Measurements from ENCODE around the gene FMO4. TPM values are rescaled to one million over a fixed set of nuclear protein-coding genes. Genes with fewer than 3 reads are reported as not detected.
"Not testable (repeated sequence)": the region's sequence is repeated elsewhere in the genome, so short reads cannot be mapped to it uniquely, and the experiment has no call there.

Gene FMO4
- total and polyA plus RNA-seq, 2 experiments from 2014 or later = 1.4 to 1.7 TPM

DNA sequence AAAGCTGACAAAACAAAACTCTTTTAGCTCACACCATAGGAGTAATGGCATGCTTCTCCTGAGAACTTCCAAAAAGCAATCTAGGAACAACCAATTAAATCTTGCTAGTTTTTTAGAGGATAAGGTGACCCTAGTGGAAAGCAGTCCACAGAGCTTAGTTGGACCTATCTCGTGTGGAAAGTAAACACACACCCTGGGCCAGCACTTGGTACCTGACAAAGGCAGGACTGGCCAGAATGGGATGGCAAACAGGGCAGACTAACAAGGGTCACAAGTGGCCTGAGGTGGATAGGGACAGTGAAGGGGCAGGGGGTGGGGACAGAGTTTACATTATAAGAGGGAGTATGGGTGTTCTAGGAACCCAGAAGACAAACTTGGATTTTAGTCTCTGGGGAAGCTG, 22.0 kb downstream of the FMO4 start:
- Histone ChIP-seq H3K9me2 (ENCODE audit: insufficient read depth) (no peaks in the 10 kb centered on the region), H3F3A (ENCODE audit: insufficient read depth) (no peaks in the 10 kb centered on the region), H3K4me2 (ENCODE audit: unreplicated experiment) (no peak overlapping the region), H3K36me3 (ENCODE audit: low read depth) (no peaks in the 10 kb centered on the region), H3K9me3 (ENCODE audit: low read depth) (no peaks in the 10 kb centered on the region), H2AFZ (no peak overlapping the region), H3K27me3 (replicated peaks; ENCODE audit: insufficient read depth) (no peaks in the 10 kb centered on the region), H4K20me1 (ENCODE audit: insufficient read depth) (no peaks in the 10 kb centered on the region), H3K27ac (no peak overlapping the region), H3K79me2 (ENCODE audit: insufficient read depth) (no peaks in the 10 kb centered on the region), H3K9ac (no peak overlapping the region), H3K4me1 (ENCODE audit: insufficient read depth) (no peaks in the 10 kb centered on the region), H3K4me3 (no peak overlapping the region)
- no peak for TF ChIP-seq EZH2 (IDR thresholded peaks at IDR 0.05; ENCODE audit: insufficient read depth, poor library complexity, severe bottlenecking)
- no peak for TF ChIP-seq EZH2phosphoT487 (IDR thresholded peaks at IDR 0.05; ENCODE audit: insufficient read depth, low read depth)
- in situ Hi-C loops (cut with MboI) = no loop called here
- WGBS, 2 experiments (ENCODE audit: low coverage in 1 of 2, low lambda C conversion rate in 2 of 2, missing lambda C conversion rate in 2 of 2) = 80 to 93% methylated on average over 1 of the region's 1 CpG
- DNase-seq = no peak

DNA sequence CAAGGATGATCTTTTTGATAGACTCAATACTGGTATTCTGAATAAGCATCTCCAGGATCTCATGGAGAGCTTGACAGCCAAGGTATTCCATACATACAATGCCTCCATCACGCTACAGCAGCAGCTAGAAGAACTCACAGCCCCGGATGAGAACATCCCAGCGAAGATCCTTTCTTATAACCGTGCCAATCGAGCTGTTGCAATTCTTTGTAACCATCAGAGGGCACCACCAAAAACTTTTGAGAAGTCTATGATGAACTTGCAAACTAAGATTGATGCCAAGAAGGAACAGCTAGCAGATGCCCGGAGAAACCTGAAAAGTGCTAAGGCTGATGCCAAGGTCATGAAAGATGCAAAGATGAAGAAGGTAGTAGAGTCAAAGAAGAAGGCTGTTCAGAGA, 25.4 kb downstream of the FMO4 start:
- H3K4me3 ChIP-seq; H3K27me3 ChIP-seq (replicated peaks; ENCODE audit: insufficient read depth); H3K4me1 ChIP-seq (ENCODE audit: insufficient read depth); H2AFZ ChIP-seq; H3K27ac ChIP-seq; H3K36me3 ChIP-seq (ENCODE audit: low read depth); H3K9me2 ChIP-seq (ENCODE audit: insufficient read depth); H4K20me1 ChIP-seq (ENCODE audit: insufficient read depth); DNase-seq; H3K9ac ChIP-seq; H3K79me2 ChIP-seq (ENCODE audit: insufficient read depth); H3F3A ChIP-seq (ENCODE audit: insufficient read depth); H3K9me3 ChIP-seq (ENCODE audit: low read depth); H3K4me2 ChIP-seq (ENCODE audit: unreplicated experiment); in situ Hi-C loops (cut with MboI): not testable (repeated sequence)
- WGBS, 2 experiments (ENCODE audit: low coverage in 1 of 2, low lambda C conversion rate in 2 of 2, missing lambda C conversion rate in 2 of 2) = 72 to 81% methylated on average over 6 of the region's 6 CpGs

DNA sequence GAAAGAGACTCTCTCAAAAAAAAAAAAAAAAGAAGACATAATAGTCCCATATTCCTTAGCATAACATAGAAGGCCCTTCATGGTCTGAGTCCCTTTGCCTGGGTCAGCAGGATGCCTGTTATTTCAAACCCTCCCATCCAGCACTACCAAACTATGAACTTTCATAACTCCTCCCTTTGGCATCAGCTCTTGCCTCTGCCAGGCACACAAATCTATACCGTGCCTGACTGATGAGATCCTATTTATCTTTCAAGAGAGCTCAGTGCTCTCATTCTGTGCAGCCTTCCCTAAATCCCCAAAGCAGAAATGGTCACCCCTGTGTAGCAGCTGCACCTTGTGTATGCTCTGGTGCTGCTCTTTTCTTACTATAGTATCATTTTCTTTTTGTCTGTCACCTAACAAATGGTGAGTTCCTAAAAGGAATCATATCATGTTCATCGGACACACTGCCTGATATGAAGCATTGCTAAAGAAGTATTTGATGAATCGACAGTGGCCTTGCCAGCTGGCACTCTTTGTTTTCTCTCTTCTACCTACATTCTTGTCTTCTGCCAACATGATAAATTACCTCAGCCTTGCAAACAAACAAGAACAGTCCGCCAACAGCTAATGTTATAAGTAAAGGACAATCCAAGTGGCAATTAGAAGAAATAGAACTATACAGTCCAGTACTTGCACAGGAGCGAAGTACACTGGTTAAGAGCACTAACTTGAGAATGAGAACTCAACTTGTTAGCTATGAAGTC, 29.9 kb downstream of the FMO4 start:
- Histone ChIP-seq H2AFZ (no peak overlapping the region), H3K79me2 (ENCODE audit: insufficient read depth) (no peaks in the 10 kb centered on the region), H4K20me1 (ENCODE audit: insufficient read depth) (no peaks in the 10 kb centered on the region), H3K4me2 (ENCODE audit: unreplicated experiment) (no peak overlapping the region), H3F3A (ENCODE audit: insufficient read depth) (no peaks in the 10 kb centered on the region), H3K4me1 (ENCODE audit: insufficient read depth) (0 out of 2 replicates have a peak, but pooled peaks cover 3% of the 10 kb centered on the region), H3K9me3 (ENCODE audit: low read depth) (no peaks in the 10 kb centered on the region), H3K36me3 (ENCODE audit: low read depth) (no peaks in the 10 kb centered on the region), H3K9ac (no peak overlapping the region), H3K27me3 (replicated peaks; ENCODE audit: insufficient read depth) (no peaks in the 10 kb centered on the region), H3K9me2 (ENCODE audit: insufficient read depth) (no peaks in the 10 kb centered on the region), H3K4me3 (no peak overlapping the region), H3K27ac (no peak overlapping the region)
- 70 to 71% methylated on average over 5 of the region's 5 CpGs for WGBS, 2 experiments (ENCODE audit: low coverage in 1 of 2, low lambda C conversion rate in 2 of 2, missing lambda C conversion rate in 2 of 2)
- no peak for DNase-seq
- in situ Hi-C loops (cut with MboI) = no loop called here
- TF ChIP-seq EZH2phosphoT487 (IDR thresholded peaks at IDR 0.05; ENCODE audit: insufficient read depth, low read depth) (no peak), EZH2 (IDR thresholded peaks at IDR 0.05; ENCODE audit: insufficient read depth, poor library complexity, severe bottlenecking) (no peak)

DNA sequence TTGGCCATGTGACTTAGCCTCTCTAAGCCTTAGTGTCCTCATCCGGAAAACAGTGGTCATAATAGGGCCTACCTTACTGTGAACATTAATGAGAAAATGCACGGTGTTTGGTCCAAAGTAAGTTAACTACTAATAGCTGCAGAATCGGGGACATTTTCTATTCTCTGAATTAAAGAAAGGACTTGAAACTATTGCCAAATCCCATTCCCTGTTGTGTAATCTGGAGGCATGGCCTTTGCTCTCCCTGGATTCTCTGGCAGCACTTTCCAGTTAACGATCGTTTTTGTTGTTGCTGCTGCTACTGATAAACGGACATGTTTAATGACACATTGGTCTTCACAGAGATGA, 30.5 kb downstream of the FMO4 start:
- TF ChIP-seq EZH2phosphoT487 (IDR thresholded peaks at IDR 0.05; ENCODE audit: insufficient read depth, low read depth) (no peak), EZH2 (IDR thresholded peaks at IDR 0.05; ENCODE audit: insufficient read depth, poor library complexity, severe bottlenecking) (no peak)
- Histone ChIP-seq H3K9me3 (ENCODE audit: low read depth) (no peaks in the 10 kb centered on the region), H3K79me2 (ENCODE audit: insufficient read depth) (no peaks in the 10 kb centered on the region), H3K27ac (no peak overlapping the region), H4K20me1 (ENCODE audit: insufficient read depth) (no peaks in the 10 kb centered on the region), H3K4me3 (no peak overlapping the region), H3K36me3 (ENCODE audit: low read depth) (no peaks in the 10 kb centered on the region), H3K4me1 (ENCODE audit: insufficient read depth) (0 out of 2 replicates have a peak, but pooled peaks cover 3% of the 10 kb centered on the region), H3K9ac (no peak overlapping the region), H3K9me2 (ENCODE audit: insufficient read depth) (no peaks in the 10 kb centered on the region), H3K4me2 (ENCODE audit: unreplicated experiment) (no peak overlapping the region), H3F3A (ENCODE audit: insufficient read depth) (no peaks in the 10 kb centered on the region), H2AFZ (no peak overlapping the region), H3K27me3 (replicated peaks; ENCODE audit: insufficient read depth) (no peaks in the 10 kb centered on the region)
- in situ Hi-C loops (cut with MboI) = no loop called here
- peak; percentile 12 for DNase-seq
- WGBS, 2 experiments (ENCODE audit: low coverage in 1 of 2, low lambda C conversion rate in 2 of 2, missing lambda C conversion rate in 2 of 2) = 20 to 25% methylated on average over 6 of the region's 6 CpGs

DNA sequence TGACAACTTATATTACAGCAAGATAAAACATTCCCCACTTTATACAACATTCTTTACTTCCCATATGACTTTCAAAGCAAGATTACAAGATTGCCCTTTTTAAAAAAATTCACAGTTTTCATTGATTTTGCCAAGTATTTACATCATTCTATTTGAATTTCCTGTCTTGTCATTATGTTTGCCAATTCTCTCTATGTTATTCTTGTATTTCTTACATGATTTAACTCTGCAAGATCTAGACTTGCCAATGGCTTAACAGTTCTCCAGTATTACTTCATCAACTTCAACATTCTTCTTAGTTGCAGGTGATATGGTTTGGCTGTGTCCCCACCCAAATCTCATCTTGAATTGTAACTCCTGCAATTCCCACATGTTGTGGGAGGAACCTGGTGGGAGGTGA, 31.6 kb downstream of the FMO4 start:
- in situ Hi-C loops (cut with MboI) = no loop called here
- no peak overlapping the region for H3K9ac ChIP-seq
- no peak overlapping the region for H2AFZ ChIP-seq
- H3F3A ChIP-seq (ENCODE audit: insufficient read depth) = no peaks in the 10 kb centered on the region
- H3K36me3 ChIP-seq (ENCODE audit: low read depth) = no peaks in the 10 kb centered on the region
- DNase-seq = peak; percentile 36
- H3K4me3 ChIP-seq = no peak overlapping the region
- 0 out of 2 replicates have a peak, but pooled peaks cover 3% of the 10 kb centered on the region for H3K4me1 ChIP-seq (ENCODE audit: insufficient read depth)
- no peak for TF ChIP-seq EZH2 (IDR thresholded peaks at IDR 0.05; ENCODE audit: insufficient read depth, poor library complexity, severe bottlenecking)
- TF ChIP-seq EZH2phosphoT487 (IDR thresholded peaks at IDR 0.05; ENCODE audit: insufficient read depth, low read depth) = no peak
- H3K9me3 ChIP-seq (ENCODE audit: low read depth) = no peaks in the 10 kb centered on the region
- H3K4me2 ChIP-seq (ENCODE audit: unreplicated experiment) = no peak overlapping the region
- no peaks in the 10 kb centered on the region for H3K27me3 ChIP-seq (replicated peaks; ENCODE audit: insufficient read depth)
- H4K20me1 ChIP-seq (ENCODE audit: insufficient read depth) = no peaks in the 10 kb centered on the region
- no peak overlapping the region for H3K27ac ChIP-seq
- no peaks in the 10 kb centered on the region for H3K9me2 ChIP-seq (ENCODE audit: insufficient read depth)
- H3K79me2 ChIP-seq (ENCODE audit: insufficient read depth) = no peaks in the 10 kb centered on the region
